CD4-positive, alpha-beta T cell treated with Interleukin-10 for 1 hour (primary cell): ENCODE data around the gene DNER.

Experiments
- DNase-seq: peaks from one replicate; pipeline ENCODE4 v3.0.0-alpha.2; 2020

DNER gene

GRCh38 chr2:229313591-229313990 is 400.8 kb downstream of the DNER start:
- DNase-seq, result no peak
